A549 (cell line): ENCODE data around the gene NT5DC2.

Experiments used
- MYC ChIP-seq: IDR thresholded peaks from 2 replicates; pipeline ENCODE4 v1.6.1; 2012; ENCODE audit warnings: mild to moderate bottlenecking, inconsistent platforms, low read length, improper control_type of control experiment, borderline replicate concordance
- NR3C1 ChIP-seq: fragments of >200 bp; sonication (Bioruptor Twin); formaldehyde crosslinking; IDR thresholded peaks from 3 replicates; pipeline ENCODE4 v1.6.1; 2017
- POLR2A ChIP-seq: IDR thresholded peaks from 2 replicates; pipeline ENCODE4 v1.6.1; 2012; ENCODE audit warnings: mild to moderate bottlenecking, low read length
- SMC3 ChIP-seq: fragments of >200 bp; sonication (Bioruptor Twin); formaldehyde crosslinking; IDR thresholded peaks from 3 replicates; pipeline ENCODE4 v1.6.1; 2018; ENCODE audit warnings: inconsistent platforms
- TP53 ChIP-seq: fragments of 250-450 bp; sonication (Bioruptor Pico); IDR thresholded peaks from 2 replicates; pipeline ENCODE4 v1.5.0; 2021; ENCODE audit warnings: mild to moderate bottlenecking, moderate library complexity
- TF ChIP-seq, protein P1 (sequence below): fragments of >200 bp; sonication (Bioruptor Twin); formaldehyde crosslinking; IDR thresholded peaks from 3 replicates; pipeline ENCODE4 v1.5.1; 2016
- TF ChIP-seq, protein P2 (sequence below): fragments of 250-450 bp; sonication (Bioruptor Pico); IDR thresholded peaks from 2 replicates; pipeline ENCODE4 v1.5.0; 2021; ENCODE audit warnings: mild to moderate bottlenecking, moderate library complexity, borderline replicate concordance

GRCh38 chr3:52504977-52505376, 28.7 kb downstream of the NT5DC2 start:
- TF ChIP-seq NR3C1 (no peak), SMC3 (no peak), TP53 (CRISPR knock-in tag) (no peak), MYC (no peak), POLR2A (no peak)
- TF ChIP-seq, protein P1, sequence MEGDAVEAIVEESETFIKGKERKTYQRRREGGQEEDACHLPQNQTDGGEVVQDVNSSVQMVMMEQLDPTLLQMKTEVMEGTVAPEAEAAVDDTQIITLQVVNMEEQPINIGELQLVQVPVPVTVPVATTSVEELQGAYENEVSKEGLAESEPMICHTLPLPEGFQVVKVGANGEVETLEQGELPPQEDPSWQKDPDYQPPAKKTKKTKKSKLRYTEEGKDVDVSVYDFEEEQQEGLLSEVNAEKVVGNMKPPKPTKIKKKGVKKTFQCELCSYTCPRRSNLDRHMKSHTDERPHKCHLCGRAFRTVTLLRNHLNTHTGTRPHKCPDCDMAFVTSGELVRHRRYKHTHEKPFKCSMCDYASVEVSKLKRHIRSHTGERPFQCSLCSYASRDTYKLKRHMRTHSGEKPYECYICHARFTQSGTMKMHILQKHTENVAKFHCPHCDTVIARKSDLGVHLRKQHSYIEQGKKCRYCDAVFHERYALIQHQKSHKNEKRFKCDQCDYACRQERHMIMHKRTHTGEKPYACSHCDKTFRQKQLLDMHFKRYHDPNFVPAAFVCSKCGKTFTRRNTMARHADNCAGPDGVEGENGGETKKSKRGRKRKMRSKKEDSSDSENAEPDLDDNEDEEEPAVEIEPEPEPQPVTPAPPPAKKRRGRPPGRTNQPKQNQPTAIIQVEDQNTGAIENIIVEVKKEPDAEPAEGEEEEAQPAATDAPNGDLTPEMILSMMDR: no peak
- TF ChIP-seq, protein P2, sequence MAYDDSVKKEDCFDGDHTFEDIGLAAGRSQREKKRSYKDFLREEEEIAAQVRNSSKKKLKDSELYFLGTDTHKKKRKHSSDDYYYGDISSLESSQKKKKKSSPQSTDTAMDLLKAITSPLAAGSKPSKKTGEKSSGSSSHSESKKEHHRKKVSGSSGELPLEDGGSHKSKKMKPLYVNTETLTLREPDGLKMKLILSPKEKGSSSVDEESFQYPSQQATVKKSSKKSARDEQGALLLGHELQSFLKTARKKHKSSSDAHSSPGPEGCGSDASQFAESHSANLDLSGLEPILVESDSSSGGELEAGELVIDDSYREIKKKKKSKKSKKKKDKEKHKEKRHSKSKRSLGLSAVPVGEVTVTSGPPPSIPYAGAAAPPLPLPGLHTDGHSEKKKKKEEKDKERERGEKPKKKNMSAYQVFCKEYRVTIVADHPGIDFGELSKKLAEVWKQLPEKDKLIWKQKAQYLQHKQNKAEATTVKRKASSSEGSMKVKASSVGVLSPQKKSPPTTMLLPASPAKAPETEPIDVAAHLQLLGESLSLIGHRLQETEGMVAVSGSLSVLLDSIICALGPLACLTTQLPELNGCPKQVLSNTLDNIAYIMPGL (CRISPR knock-in tag): no peak
